Activated naive CD4-positive, alpha-beta T cell treated with anti-CD3 and anti-CD28 coated beads, Interleukin-2, amount 10 ng/mL, durations not matched to agents 7 days and 5 days (primary cell): Measurements from ENCODE around the gene LMNB1.
"Not testable (repeated sequence)": the region's sequence is repeated elsewhere in the genome, so short reads cannot be mapped to it uniquely, and the experiment has no call there.

Experiments used
- CTCF ChIA-PET: fragments of 350-600 bp; sonication (Branson Sonifier 250); formaldehyde crosslinking; loops from one replicate; lab custom pipeline; 2021; ENCODE audit warnings: antibody characterized with exemption; lab: Charles Lee
- DNase-seq: peaks from one replicate; pipeline ENCODE4 v3.0.0-alpha.2; 2020
- H3K27ac Mint-ChIP-seq: one replicate; pipeline ENCODE4 v1.8.0; 2021; ENCODE audit warnings: mild to moderate bottlenecking, moderate library complexity, mixed read lengths
- H3K27me3 Mint-ChIP-seq: one replicate; pipeline ENCODE4 v1.8.0; 2021; ENCODE audit warnings: mild to moderate bottlenecking, mixed read lengths
- H3K36me3 Mint-ChIP-seq: one replicate; pipeline ENCODE4 v1.8.0; 2021; ENCODE audit warnings: mixed read lengths
- H3K4me1 Mint-ChIP-seq: one replicate; pipeline ENCODE4 v1.8.0; 2021; ENCODE audit warnings: mixed read lengths
- H3K4me3 Mint-ChIP-seq: one replicate; pipeline ENCODE4 v1.8.0; 2021; ENCODE audit warnings: mild to moderate bottlenecking, moderate library complexity, mixed read lengths
- H3K9me3 Mint-ChIP-seq: one replicate; pipeline ENCODE4 v1.8.0; 2021; ENCODE audit warnings: mixed read lengths

LMNB1 gene

GRCh38 chr5:126794157-126794828 lies 17.4 kb downstream of the LMNB1 start:
- no peaks in the 10 kb centered on the region for H3K27me3 Mint-ChIP-seq
- no peaks in the 10 kb centered on the region for H3K9me3 Mint-ChIP-seq
- peaks cover 61% of the 10 kb centered on the region for H3K4me1 Mint-ChIP-seq
- no peak for DNase-seq
- H3K4me3 Mint-ChIP-seq, result no peak overlapping the region
- peaks cover 28% of the 10 kb centered on the region for H3K36me3 Mint-ChIP-seq
- H3K27ac Mint-ChIP-seq, result peak overlapping the region; percentile 73
- CTCF ChIA-PET, result interaction anchor here (1.0 to 2.0 kb wide), 4 partner anchors 11 to 119 kb away, joined by 4 to 6 read pairs (median 5); no protein-coding TSS in a partner anchor

GRCh38 chr5:126799780-126800179 lies 22.8 kb downstream of the LMNB1 start:
- Mint-ChIP-seq H3K4me1 (peaks cover 52% of the 10 kb centered on the region), H3K4me3 (no peak overlapping the region), H3K9me3 (no peaks in the 10 kb centered on the region), H3K27me3 (no peaks in the 10 kb centered on the region), H3K36me3 (peaks cover 28% of the 10 kb centered on the region), H3K27ac (peak overlapping the region; percentile 75)
- no peak for DNase-seq
- CTCF ChIA-PET, result interaction anchor here (1.7 to 6.9 kb wide), 2 partner anchors 13 to 123 kb away, joined by 4 to 74 read pairs; no protein-coding TSS in a partner anchor

- no peaks in the 10 kb centered on the region for H3K27me3 Mint-ChIP-seq
- CTCF ChIA-PET, result interaction anchor here (1.0 to 6.9 kb wide), 10 partner anchors 9 to 144 kb away, joined by 3 to 74 read pairs (median 4); no protein-coding TSS in a partner anchor
- peak overlapping the region; percentile 55 for H3K27ac Mint-ChIP-seq
- peaks cover 46% of the 10 kb centered on the region for H3K4me1 Mint-ChIP-seq
- H3K4me3 Mint-ChIP-seq, result no peak overlapping the region
- no peak for DNase-seq
- no peaks in the 10 kb centered on the region for H3K9me3 Mint-ChIP-seq
- peaks cover 33% of the 10 kb centered on the region for H3K36me3 Mint-ChIP-seq
These were observed 24.4 kb downstream of the LMNB1 start for GRCh38 chr5:126801174-126801991.

GRCh38 chr5:126801992-126802294 lies 25.0 kb downstream of the LMNB1 start:
- DNase-seq, result peak; percentile 28
- Mint-ChIP-seq H3K27me3 (no peaks in the 10 kb centered on the region), H3K4me1 (peaks cover 45% of the 10 kb centered on the region), H3K9me3 (no peaks in the 10 kb centered on the region), H3K4me3 (no peak overlapping the region), H3K27ac (peak overlapping the region; percentile 55), H3K36me3 (peaks cover 37% of the 10 kb centered on the region)
- CTCF ChIA-PET, result interaction anchor here (1.0 to 6.9 kb wide), 9 partner anchors 9 to 145 kb away, joined by 3 to 74 read pairs (median 4); no protein-coding TSS in a partner anchor

- peaks cover 38% of the 10 kb centered on the region for H3K36me3 Mint-ChIP-seq
- peaks cover 32% of the 10 kb centered on the region for H3K4me1 Mint-ChIP-seq
- DNase-seq, result no peak
- CTCF ChIA-PET, result interaction anchor here (1.5 to 6.9 kb wide), 4 partner anchors 10 to 129 kb away, joined by 4 to 74 read pairs (median 8); partner anchors contain the start of gene LMNB1
- no peak overlapping the region for H3K4me3 Mint-ChIP-seq
- H3K9me3 Mint-ChIP-seq, result no peaks in the 10 kb centered on the region
- H3K27ac Mint-ChIP-seq, result peak overlapping the region; percentile 25
- H3K27me3 Mint-ChIP-seq, result no peaks in the 10 kb centered on the region
These were observed 28.1 kb downstream of the LMNB1 start for GRCh38 chr5:126805063-126805462.

GRCh38 chr5:126808521-126808988 lies 31.6 kb downstream of the LMNB1 start:
- Mint-ChIP-seq H3K36me3 (peaks cover 62% of the 10 kb centered on the region), H3K27ac (peak overlapping the region; percentile 22), H3K4me3 (no peak overlapping the region), H3K27me3 (no peaks in the 10 kb centered on the region), H3K9me3 (no peaks in the 10 kb centered on the region), H3K4me1 (peaks cover 43% of the 10 kb centered on the region)
- CTCF ChIA-PET, result interaction anchor here (1.1 to 5.1 kb wide), 5 partner anchors 15 to 133 kb away, joined by 3 to 38 read pairs (median 5); partner anchors contain the start of gene LMNB1
- DNase-seq, result no peak

GRCh38 chr5:126809916-126810315 lies 33.0 kb downstream of the LMNB1 start:
- no peaks in the 10 kb centered on the region for H3K27me3 Mint-ChIP-seq
- CTCF ChIA-PET, result interaction anchor here (1.1 to 5.1 kb wide), 4 partner anchors 8 to 134 kb away, joined by 3 to 38 read pairs (median 20); partner anchors contain the start of gene LMNB1
- H3K9me3 Mint-ChIP-seq, result no peaks in the 10 kb centered on the region
- H3K36me3 Mint-ChIP-seq, result peaks cover 72% of the 10 kb centered on the region
- no peak overlapping the region for H3K4me3 Mint-ChIP-seq
- H3K4me1 Mint-ChIP-seq, result peaks cover 41% of the 10 kb centered on the region
- H3K27ac Mint-ChIP-seq, result peak overlapping the region; percentile 96
- DNase-seq, result no peak

GRCh38 chr5:126810596-126811380 lies 33.9 kb downstream of the LMNB1 start:
- CTCF ChIA-PET, result interaction anchor here (1.2 to 5.1 kb wide), 5 partner anchors 9 to 135 kb away, joined by 3 to 38 read pairs (median 18); partner anchors contain the start of gene LMNB1
- no peak overlapping the region for H3K4me3 Mint-ChIP-seq
- no peaks in the 10 kb centered on the region for H3K9me3 Mint-ChIP-seq
- peak overlapping the region; percentile 96 for H3K27ac Mint-ChIP-seq
- peaks cover 36% of the 10 kb centered on the region for H3K4me1 Mint-ChIP-seq
- no peak for DNase-seq
- H3K36me3 Mint-ChIP-seq, result peaks cover 69% of the 10 kb centered on the region
- H3K27me3 Mint-ChIP-seq, result no peaks in the 10 kb centered on the region

- H3K36me3 Mint-ChIP-seq, result peaks cover 68% of the 10 kb centered on the region
- no peaks in the 10 kb centered on the region for H3K9me3 Mint-ChIP-seq
- peak; percentile 58 for DNase-seq
- peak overlapping the region; percentile 39 for H3K4me3 Mint-ChIP-seq
- H3K27ac Mint-ChIP-seq, result peak overlapping the region; percentile 96
- CTCF ChIA-PET, result interaction anchor here (0.8 to 5.1 kb wide), 6 partner anchors 10 to 136 kb away, joined by 3 to 38 read pairs (median 12); partner anchors contain the start of gene LMNB1
- peaks cover 36% of the 10 kb centered on the region for H3K4me1 Mint-ChIP-seq
- H3K27me3 Mint-ChIP-seq, result no peaks in the 10 kb centered on the region
These were observed 34.7 kb downstream of the LMNB1 start for GRCh38 chr5:126811515-126812198.

GRCh38 chr5:126812199-126812570 lies 35.2 kb downstream of the LMNB1 start:
- no peaks in the 10 kb centered on the region for H3K27me3 Mint-ChIP-seq
- H3K27ac Mint-ChIP-seq, result peak overlapping the region; percentile 96
- no peak for DNase-seq
- peaks cover 69% of the 10 kb centered on the region for H3K36me3 Mint-ChIP-seq
- peaks cover 36% of the 10 kb centered on the region for H3K4me1 Mint-ChIP-seq
- CTCF ChIA-PET, result interaction anchor here (0.8 to 5.1 kb wide), 5 partner anchors 10 to 137 kb away, joined by 4 to 38 read pairs (median 18); partner anchors contain the start of gene LMNB1
- H3K4me3 Mint-ChIP-seq, result peak overlapping the region; percentile 39
- no peaks in the 10 kb centered on the region for H3K9me3 Mint-ChIP-seq

GRCh38 chr5:126813799-126814198 lies 36.9 kb downstream of the LMNB1 start:
- H3K9me3 Mint-ChIP-seq, DNase-seq, H3K4me3 Mint-ChIP-seq, H3K27me3 Mint-ChIP-seq: not testable (repeated sequence)
- H3K27ac Mint-ChIP-seq, result peak overlapping the region; percentile 33
- H3K36me3 Mint-ChIP-seq, result peaks cover 76% of the 10 kb centered on the region
- CTCF ChIA-PET, result interaction anchor here (1.0 kb wide), 1 partner anchor 138 kb away, joined by 3 read pairs; no protein-coding TSS in a partner anchor
- H3K4me1 Mint-ChIP-seq, result peaks cover 33% of the 10 kb centered on the region

GRCh38 chr5:126814721-126815404 lies 37.9 kb downstream of the LMNB1 start:
- Mint-ChIP-seq H3K27ac (no peak overlapping the region), H3K36me3 (peaks cover 71% of the 10 kb centered on the region), H3K9me3 (no peaks in the 10 kb centered on the region), H3K27me3 (no peaks in the 10 kb centered on the region), H3K4me3 (no peak overlapping the region), H3K4me1 (peaks cover 27% of the 10 kb centered on the region)
- CTCF ChIA-PET, result interaction anchor here (1.0 to 1.4 kb wide), 4 partner anchors 13 to 139 kb away, joined by 3 to 5 read pairs (median 3); no protein-coding TSS in a partner anchor
- DNase-seq, result no peak
